ENCODE results near the gene SLC4A5. TPM values are rescaled to one million over a fixed set of nuclear protein-coding genes. Genes with fewer than 3 reads are reported as not detected.

Gene SLC4A5, protein sequence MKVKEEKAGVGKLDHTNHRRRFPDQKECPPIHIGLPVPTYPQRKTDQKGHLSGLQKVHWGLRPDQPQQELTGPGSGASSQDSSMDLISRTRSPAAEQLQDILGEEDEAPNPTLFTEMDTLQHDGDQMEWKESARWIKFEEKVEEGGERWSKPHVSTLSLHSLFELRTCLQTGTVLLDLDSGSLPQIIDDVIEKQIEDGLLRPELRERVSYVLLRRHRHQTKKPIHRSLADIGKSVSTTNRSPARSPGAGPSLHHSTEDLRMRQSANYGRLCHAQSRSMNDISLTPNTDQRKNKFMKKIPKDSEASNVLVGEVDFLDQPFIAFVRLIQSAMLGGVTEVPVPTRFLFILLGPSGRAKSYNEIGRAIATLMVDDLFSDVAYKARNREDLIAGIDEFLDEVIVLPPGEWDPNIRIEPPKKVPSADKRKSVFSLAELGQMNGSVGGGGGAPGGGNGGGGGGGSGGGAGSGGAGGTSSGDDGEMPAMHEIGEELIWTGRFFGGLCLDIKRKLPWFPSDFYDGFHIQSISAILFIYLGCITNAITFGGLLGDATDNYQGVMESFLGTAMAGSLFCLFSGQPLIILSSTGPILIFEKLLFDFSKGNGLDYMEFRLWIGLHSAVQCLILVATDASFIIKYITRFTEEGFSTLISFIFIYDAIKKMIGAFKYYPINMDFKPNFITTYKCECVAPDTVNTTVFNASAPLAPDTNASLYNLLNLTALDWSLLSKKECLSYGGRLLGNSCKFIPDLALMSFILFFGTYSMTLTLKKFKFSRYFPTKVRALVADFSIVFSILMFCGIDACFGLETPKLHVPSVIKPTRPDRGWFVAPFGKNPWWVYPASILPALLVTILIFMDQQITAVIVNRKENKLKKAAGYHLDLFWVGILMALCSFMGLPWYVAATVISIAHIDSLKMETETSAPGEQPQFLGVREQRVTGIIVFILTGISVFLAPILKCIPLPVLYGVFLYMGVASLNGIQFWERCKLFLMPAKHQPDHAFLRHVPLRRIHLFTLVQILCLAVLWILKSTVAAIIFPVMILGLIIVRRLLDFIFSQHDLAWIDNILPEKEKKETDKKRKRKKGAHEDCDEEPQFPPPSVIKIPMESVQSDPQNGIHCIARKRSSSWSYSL
- total RNA-seq (2014; rRNA removed) = 0.11 TPM in 1 of 2 replicates, not detected in the other
- polyA plus RNA-seq (2012) = 0.04 TPM

DNA sequence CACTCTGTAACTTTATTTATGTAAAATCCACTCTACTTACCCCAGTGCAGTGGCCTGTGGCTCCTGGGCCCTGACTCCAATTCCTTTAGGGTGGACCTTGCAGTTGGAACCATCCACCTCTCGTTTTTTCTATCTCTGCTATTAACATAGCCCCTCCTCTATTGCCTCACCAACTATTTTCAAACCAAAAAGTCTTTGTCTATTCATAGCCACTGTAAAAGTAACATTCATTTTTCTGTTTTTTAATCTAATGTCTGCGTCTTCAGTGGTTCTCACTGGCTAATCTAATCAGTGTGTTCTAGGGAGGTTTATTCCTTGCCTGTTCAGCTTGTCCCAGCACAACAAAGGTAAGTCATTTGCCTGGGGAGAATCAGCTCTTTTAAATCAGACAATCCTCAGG, at the start of gene SLC4A5:
Gene SLC4A5, minus strand, starts transcription at position 101 of the 400 bp plus-strand sequence. CDS start 28,393 bp downstream, outside the sequence.
- no peak for DNase-seq (ENCODE audit: low read depth)

DNA sequence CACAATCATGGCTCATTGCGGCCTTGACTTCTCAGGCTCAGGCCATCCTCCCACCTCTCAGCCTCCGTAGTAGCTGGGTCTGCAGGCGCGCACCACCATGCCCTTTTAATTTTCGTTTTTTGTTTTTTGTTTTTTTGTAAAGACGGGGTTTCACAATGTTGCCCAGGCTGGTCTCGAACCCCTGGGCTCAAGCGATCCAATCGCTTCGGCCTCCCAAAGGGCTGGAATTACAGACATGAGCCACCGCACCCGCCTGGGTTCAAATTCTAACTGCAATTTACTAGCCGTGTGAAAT, 49.2 kb upstream of the SLC4A5 start:
- DNase-seq (ENCODE audit: low read depth) = no peak

DNA sequence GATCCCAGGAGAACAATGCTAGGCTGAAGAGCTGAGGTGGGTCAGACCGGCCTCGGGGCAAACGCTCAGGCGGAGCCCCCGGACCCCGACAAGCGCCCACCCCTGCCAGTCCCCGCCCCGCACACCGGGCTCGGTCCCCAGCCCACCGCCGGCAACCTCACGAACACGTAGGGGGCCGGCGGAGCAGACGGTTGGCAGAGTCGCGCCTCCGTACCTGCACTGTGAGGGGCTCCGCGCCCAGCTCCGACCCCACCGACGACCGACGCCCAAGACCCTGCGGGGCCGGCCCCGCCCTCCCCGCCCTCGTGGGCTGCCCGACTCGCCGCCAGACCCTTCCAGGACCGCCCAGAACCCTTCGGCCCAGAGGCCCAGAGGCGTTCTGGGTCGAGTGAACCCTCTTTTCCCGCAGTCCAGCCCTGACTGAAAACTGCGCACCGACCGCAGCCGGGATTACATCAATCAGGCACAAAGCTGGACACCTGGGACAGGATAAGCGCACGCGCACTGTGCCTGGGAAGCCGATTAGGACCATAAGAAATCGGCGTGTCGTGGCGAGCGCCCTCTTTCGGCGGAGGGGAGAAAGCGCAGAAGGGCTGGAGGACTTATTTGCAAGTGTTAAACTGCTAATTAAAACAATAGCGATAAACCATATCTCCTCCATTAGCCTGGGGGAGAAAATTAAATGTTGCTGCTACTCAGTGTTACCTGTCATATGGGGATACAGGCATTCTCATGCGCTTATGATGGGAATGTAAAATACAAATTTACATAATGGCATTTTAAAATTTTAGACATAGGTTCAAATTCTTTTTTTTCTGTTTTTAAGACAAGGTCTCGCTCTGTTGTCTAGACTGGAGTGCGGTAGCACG, 48.6 kb upstream of the SLC4A5 start:
- peak; percentile 83 for DNase-seq (ENCODE audit: low read depth)

DNA sequence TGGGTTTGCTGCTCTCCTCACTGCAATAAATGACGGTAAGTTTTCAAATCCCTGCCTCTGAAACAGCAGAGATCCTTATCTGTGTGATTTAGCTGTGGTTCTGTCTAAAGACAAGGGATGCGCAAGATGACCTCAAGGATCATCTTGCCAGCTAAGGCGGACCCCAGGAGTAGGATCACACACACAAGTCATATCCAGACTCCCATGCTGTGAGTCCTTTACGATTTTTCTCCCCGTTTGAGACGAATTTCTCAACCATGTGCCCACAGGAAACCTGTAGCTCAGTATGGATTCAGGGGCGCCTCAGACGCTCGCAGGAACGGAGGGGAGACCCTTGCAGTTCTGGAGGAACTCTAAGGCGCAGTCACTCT, 48.0 kb upstream of the SLC4A5 start:
- DNase-seq (ENCODE audit: low read depth) = peak; percentile 24

DNA sequence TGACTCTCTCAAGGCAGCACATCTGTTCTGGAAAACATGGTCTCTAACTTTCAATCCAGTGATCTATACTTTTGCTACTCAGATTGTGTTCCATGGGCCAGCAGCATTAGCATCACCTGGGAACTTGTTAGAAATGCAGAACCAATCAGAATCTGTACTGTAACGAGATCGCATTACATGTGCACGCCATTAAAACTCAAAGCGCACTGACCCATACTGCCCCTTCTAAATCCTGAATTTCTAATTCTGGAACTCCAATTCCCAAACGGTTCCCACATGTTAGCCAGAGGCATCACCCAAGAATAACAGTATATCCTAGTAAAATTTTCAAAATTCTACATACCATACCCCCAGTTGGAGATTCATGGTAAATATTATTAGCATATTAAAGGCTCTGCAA, 47.4 kb upstream of the SLC4A5 start:
- no peak for DNase-seq (ENCODE audit: low read depth)

DNA sequence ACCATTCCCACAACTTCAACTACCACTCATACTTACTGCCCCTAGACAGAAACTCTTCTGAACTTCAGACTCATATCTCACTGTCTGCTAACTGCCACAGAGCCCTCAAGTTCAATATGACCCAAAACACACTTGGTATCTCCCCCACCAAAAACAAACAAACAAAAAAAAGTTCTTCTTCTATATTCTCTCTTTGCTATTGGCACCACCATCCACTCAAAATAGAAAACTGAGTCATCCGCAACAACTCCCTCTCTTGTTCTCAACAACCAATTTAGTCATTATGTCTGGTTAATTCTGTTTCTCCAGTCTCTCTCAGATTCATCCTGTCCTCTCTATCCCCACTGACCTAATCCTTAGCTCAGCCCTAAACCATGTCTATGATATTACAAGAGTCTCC, 44.1 kb upstream of the SLC4A5 start:
- peak; percentile 59 for DNase-seq (ENCODE audit: low read depth)

DNA sequence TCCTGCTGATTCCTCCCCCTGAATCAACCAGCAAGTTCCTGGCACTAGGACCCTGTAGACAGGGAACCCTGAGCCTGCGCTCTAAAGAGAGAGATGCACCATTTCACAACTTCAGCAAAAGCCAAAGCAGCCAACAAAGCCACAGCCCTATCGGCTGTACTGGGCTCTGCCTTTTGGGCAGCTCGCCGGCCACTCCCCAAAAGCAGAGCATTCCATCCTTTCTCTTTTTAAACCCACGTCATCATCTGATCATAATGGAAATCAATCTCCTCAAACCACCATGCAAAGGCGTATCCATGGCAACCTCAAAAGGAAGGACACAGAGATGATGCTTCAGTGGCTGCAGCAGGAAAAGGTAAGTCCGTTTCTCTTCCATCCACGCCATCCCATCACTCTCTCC, 42.2 kb upstream of the SLC4A5 start:
- no peak for DNase-seq (ENCODE audit: low read depth)

DNA sequence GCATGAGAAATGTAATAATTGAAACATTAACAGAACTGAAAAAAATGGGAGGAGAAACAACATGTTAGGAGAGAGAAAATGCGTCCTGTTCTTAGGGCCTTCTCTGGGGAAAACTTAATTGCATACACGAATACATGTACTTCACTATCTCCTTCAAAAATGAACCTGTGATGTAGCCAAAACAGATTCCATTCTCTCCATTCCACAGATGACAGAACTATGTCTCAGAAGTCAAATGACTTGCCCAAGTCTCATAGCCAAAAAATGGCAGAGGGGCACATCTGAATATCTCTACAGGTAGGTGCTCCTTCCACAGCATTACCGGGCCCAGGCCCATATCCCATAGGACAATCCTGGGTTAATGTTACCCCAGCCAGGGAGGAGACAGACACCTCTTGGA, 40.8 kb upstream of the SLC4A5 start:
- DNase-seq (ENCODE audit: low read depth) = no peak

DNA sequence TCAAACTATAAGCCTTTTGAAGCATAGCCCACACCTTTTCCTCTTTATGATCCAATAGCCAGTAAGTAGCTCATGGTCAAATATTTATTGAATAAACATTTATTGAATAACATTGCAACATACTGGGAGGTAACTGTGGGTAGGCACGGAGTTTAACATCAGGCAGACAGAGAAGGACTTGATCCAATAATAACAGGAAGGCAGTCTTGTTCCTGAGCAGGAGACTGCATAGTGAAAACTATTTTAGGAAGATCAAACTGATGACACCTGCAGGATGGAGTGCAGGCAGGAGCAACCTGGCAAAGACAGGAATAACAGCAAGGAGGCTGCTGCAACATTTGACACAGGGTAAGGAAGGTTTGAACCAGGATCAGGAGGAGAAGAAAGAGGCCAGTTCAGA, 40.0 kb upstream of the SLC4A5 start:
- no peak for DNase-seq (ENCODE audit: low read depth)

DNA sequence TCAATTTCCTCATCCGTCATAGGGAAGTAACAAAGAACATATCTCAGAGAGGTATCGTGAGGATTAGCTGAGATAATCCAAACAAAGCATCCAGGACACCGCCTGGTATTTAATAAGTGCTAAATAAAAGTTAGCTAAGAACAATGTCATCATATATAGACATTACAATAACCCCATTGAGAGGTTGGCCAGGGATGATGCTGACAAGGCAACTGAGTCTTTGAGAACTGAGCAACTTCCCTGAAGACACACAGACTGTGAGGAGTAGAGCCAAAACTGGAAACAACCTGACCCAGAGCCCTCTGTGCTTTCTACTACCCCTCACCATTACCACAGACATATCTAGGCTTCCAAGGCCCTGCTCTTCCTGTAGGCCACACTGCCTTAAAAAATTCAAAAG, 38.5 kb upstream of the SLC4A5 start:
- no peak for DNase-seq (ENCODE audit: low read depth)

DNA sequence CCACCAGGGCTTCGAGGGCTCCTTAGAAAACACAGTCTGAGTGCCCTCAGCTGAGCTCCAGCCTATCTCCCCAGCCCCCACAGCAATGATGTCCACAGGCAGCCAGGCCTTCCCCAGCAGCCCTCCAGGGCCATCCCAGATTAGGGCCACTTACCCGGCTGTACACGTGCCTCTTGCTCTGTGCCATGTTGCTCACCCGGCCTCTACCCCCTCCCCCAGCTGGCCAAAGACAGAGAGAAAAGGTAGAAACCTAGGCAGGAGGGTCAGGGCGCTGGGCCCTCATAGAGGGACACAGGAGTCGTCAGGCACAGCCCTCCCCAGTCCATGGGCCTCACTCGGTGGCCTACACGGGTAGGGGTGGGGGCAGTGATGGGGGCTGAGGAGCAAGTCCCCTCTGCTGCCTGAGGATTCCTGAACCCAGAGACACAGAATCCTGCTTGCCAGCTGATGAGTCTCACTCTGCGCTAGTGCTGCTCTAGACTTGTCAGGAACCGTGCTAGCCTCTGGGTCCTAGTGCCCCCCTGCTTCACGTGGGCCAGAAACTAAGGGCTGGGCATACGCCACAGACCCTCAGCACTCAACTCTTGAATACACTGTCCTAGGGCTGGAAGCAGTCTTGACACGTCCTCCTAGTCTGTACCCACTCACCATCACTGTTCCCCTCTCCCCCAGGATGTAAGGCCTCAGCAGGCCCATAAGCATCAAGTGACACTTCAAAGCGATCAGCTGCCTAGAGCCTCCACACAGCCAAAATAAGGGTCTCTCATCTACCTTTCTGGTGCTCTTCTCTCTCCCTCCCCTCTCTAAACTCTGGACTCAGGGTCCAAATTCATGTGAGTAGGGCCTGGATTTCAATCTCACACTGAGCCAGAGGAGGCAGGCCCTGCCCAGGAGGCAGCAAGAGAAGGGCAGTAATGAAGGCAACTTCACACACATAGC, 36.9 kb upstream of the SLC4A5 start, which contains the start of gene DCTN1:
Gene DCTN1, minus strand, starts transcription at position 461 of the 939 bp plus-strand sequence. Its CDS starts 274 bp downstream, at position 187.
- peak; percentile 54 for DNase-seq (ENCODE audit: low read depth)

DNA sequence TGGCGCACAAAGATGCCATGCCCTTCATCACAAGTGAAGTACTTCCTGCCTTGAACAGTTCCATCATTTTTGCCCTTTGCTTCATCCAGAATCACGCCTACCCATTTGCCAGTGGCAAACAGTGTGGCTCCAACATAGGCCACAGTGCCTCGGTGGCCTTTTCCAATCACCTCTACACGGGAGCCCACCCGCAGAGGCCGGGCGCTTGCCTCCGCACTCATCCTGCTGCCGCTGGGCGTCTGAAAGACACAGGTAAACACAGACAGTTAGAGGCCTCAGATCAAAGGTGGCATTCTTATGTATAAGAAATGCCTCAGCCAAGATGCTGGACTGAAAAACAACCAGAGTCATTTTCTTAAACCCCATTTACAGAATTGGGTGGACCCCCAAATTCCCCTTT, 34.8 kb upstream of the SLC4A5 start:
- no peak for DNase-seq (ENCODE audit: low read depth)

DNA sequence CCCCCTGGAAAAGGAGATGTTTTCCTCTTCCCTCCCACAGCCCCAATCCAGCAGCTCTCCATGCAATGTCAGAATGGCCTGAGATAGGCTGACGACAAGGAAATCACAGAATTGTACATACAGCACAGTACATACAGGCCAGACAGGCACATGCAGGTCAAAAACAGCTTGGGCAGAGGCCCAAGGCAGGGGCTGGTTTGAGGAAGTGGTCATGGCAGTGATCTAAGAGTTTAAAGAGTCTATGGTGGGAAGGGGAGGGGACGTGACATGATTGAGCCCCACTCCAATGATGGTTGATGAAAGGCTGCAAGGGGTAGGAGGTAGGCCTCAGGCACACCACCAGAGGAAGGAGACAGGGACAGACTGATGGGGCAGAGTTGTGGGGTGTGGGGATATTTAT, 32.6 kb upstream of the SLC4A5 start:
- DNase-seq (ENCODE audit: low read depth) = no peak

DNA sequence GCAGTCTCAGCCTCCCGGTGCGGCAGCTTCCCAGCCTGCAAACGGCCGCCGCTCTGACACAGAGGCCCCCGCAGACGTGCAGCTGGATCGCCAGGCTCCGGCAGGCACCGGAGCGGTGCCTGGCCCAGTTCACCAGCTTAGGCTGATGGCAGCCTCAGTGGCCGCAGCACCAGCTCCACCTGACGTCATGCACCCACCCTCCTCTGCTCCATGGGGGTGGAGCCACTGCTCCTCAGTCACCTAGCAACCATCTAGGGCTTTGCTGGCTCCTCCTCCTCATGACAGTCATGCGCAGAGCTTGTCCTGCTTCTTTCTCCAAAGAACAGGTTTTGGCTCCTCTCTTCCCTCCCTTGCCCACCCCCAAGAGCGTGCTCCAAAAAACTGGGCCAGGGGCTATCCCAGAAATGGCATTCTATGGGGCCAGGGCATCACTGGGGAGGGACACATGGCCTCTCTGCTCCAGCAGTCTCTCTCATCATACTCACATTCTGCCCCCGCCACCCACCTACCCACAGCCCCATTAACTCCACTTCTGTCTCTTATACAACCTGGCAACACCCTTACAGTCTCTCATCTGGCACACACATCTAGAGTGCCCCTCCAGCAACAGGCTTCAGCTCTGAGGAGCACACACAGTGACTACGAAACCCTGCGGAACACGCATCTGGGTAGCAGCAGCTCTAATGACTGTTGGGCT, 31.4 kb upstream of the SLC4A5 start:
- peak; percentile 46 for DNase-seq (ENCODE audit: low read depth)

DNA sequence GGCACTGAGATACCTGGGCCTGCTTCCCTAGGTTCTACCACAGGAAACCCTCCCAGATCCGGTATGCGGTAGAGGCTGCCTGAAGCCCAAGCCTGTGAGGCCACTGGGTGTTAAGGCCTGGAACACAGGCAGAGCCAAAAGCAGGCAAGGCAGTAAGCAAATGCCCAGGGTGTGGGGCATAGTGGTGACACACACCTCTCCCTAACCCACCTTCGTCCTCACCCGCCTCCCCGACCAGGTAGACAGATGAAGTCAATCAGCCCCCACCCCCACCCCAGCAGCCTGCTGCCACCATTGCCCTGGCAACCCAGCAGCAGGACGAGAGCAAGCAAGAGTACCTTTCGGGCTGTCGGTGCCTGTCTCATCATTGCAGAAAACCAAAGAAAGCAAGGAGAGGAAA, 30.8 kb upstream of the SLC4A5 start:
- DNase-seq (ENCODE audit: low read depth) = no peak

DNA sequence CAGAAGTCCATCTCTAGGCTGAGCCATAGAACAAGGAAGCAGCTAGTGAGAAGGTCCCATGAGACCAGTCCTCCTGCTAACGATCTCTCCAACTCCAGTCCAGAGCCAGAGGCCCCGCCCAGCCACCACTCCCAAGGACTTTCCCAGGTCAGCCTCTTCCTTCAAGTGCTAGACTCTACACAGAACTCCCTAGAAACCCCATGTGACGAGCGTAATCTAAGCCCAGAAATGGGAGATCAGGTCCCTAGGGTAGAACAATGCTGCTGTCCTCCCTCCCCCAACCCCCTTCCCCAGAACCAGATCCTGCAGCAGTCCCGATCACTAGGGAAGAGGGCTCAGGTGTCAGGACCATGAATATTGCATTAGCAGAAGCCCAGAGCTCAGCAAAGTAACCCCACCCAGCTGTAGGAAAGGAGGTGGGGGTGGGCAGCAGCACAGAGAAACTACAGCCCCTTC, 30.0 kb upstream of the SLC4A5 start:
- DNase-seq (ENCODE audit: low read depth) = peak; percentile 12

DNA sequence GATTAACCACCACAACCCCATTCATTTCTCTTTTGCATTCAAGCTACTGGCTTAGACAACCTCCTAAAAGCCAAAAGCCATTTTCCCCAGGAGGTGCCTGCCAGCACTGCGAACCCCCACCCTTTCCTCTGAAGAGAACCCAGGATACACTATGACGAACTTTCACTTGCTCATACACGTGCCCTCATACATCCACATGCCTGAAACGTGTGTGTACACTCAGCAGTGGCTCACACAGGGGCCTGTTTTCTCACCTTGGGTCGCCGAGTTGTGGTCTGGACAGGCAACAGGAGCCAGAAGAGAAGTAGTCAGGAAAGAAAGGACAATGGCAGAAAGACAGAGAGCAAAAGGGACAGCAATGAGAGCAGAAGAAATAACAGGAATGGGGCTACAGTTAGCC, 29.5 kb upstream of the SLC4A5 start:
- no peak for DNase-seq (ENCODE audit: low read depth)

DNA sequence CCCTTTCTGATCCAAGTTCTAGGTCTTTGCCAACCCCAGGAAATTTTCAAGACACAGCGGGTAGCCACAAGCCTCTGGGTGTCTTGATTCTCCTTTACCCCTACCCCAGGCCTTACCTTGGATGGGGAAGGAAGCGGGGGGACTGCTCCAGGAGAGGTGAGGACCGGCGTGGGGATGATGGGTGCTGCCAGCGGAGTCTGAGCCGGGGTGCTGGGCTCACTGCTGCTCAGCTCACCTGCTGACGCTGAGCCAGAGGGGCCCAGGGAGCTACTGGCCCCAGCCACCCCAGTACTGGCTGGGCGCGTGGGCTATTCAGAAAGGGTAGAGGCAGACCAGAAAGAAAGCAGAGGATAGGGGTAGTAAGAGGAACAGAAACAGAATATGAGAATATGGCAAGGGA, 28.2 kb upstream of the SLC4A5 start:
- no peak for DNase-seq (ENCODE audit: low read depth)

DNA sequence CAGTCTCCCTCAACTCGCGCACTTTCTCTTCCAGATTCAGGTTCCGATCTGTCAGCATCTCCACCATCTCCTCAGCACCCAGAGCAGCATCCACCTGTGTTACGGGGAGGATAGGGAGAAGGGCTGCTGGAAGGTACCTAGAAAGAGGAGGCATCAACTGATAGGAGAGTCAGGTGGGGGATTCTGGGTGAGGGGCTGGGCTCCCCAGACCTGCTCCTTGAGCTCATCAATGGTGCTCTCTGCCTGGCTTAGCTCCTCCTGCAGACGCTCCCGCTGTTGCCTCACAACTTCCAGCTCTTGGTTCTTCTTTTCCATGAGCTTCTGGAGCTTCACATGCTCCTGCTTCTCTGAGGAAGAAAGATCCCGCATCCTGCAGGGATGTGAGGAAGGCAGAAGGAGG, 26.8 kb upstream of the SLC4A5 start:
- no peak for DNase-seq (ENCODE audit: low read depth)
